Neural progenitor cell (in vitro differentiated cells): ENCODE results near the gene LGR5. TPM values are rescaled to one million over a fixed set of nuclear protein-coding genes. Genes with fewer than 3 reads are reported as not detected.

ENCODE experiments used
- DNase-seq: peaks from one replicate; pipeline ENCODE4 v3.0.0-alpha.2; 2016; ENCODE audit warnings: low spot score
- H2AFZ ChIP-seq: fragments of 200-600 bp; sonication (generic); replicated peaks from 2 replicates; pipeline ENCODE4 v1.6.1; 2016; ENCODE audit warnings: antibody characterized with exemption
- H3F3A ChIP-seq: fragments of 200-600 bp; sonication (generic); 2 replicates; pipeline ENCODE4 v1.6.1; 2016; ENCODE audit warnings: antibody characterized with exemption, low read depth
- H3K27ac ChIP-seq: fragments of 200-600 bp; sonication (generic); 2 replicates; pipeline ENCODE4 v1.5.1; 2016; ENCODE audit warnings: mild to moderate bottlenecking
- H3K27me3 ChIP-seq: fragments of 200-600 bp; sonication (generic); 2 replicates; pipeline ENCODE4 v1.6.1; 2016; ENCODE audit warnings: mild to moderate bottlenecking, moderate library complexity
- H3K36me3 ChIP-seq: fragments of 200-600 bp; sonication (generic); 2 replicates; pipeline ENCODE4 v1.5.1; 2016
- H3K4me1 ChIP-seq: fragments of 200-600 bp; sonication (generic); 2 replicates; pipeline ENCODE4 v1.6.1; 2016; ENCODE audit warnings: mixed run types
- H3K4me2 ChIP-seq: fragments of 200-600 bp; sonication (generic); 2 replicates; pipeline ENCODE4 v1.6.1; 2016
- H3K4me3 ChIP-seq: fragments of 200-600 bp; sonication (generic); 2 replicates; pipeline ENCODE4 v1.5.1; 2016
- H3K79me2 ChIP-seq: fragments of 200-600 bp; sonication (generic); 2 replicates; pipeline ENCODE4 v1.6.1; 2016; ENCODE audit warnings: low read depth
- H3K9ac ChIP-seq: fragments of 200-600 bp; sonication (generic); 2 replicates; pipeline ENCODE4 v1.6.1; 2016
- H3K9me3 ChIP-seq: fragments of 200-600 bp; sonication (generic); 2 replicates; pipeline ENCODE4 v1.5.1; 2016; ENCODE audit warnings: low read depth
- H4K20me1 ChIP-seq: fragments of 200-600 bp; sonication (generic); 2 replicates; pipeline ENCODE4 v1.6.1; 2016; ENCODE audit warnings: low read depth
- H3K27ac Mint-ChIP-seq: 3 replicates; pipeline ENCODE4 v1.8.0; 2021; ENCODE audit warnings: mixed read lengths
- H3K27me3 Mint-ChIP-seq: 2 replicates; pipeline ENCODE4 v1.8.0; 2022; ENCODE audit warnings: low read depth, mild to moderate bottlenecking, inconsistent platforms, moderate library complexity, mixed read lengths; ENCODE audit not compliant: insufficient read depth
- H3K36me3 Mint-ChIP-seq: 3 replicates; pipeline ENCODE4 v1.8.0; 2021; ENCODE audit warnings: mixed read lengths
- H3K4me1 Mint-ChIP-seq: 3 replicates; pipeline ENCODE4 v1.8.0; 2021; ENCODE audit warnings: mixed read lengths
- H3K4me3 Mint-ChIP-seq: 3 replicates; pipeline ENCODE4 v1.8.0; 2021; ENCODE audit warnings: mild to moderate bottlenecking, moderate library complexity, mixed read lengths
- H3K9me3 Mint-ChIP-seq: 3 replicates; pipeline ENCODE4 v1.8.0; 2020; ENCODE audit warnings: mixed read lengths
- CTCF ChIP-seq: fragments of 200-600 bp; sonication (generic); IDR thresholded peaks from 2 replicates; pipeline ENCODE4 v1.5.1; 2017; ENCODE audit warnings: antibody characterized with exemption, mild to moderate bottlenecking
- EZH2 ChIP-seq: fragments of 200-600 bp; sonication (generic); IDR thresholded peaks from 2 replicates; pipeline ENCODE4 v1.6.1; 2017; ENCODE audit warnings: antibody characterized with exemption, mild to moderate bottlenecking, moderate library complexity
- EZH2phosphoT487 ChIP-seq: fragments of 200-600 bp; sonication (generic); IDR thresholded peaks from 2 replicates; pipeline ENCODE4 v1.6.1; 2017; ENCODE audit warnings: antibody characterized with exemption
- total RNA-seq: library from RNA; depleted of rRNA; stranded (reverse); fragments of >200 nt; gene quantifications from 2 replicates; pipeline ENCODE4 v1.2.3, GENCODE V29; 2015; ENCODE audit warnings: low replicate concordance

The LGR5 gene
- 0.71 and 1.4 TPM in 2 replicates for total RNA-seq

GRCh38 chr12:71439613-71440344, at the start of gene LGR5:
Gene LGR5 (plus strand): TSS chr12:71439798. CDS start chr12:71440081, 283 bp downstream.
- H3K27ac Mint-ChIP-seq, result peak within 1 kb of the TSS; percentile 18

GRCh38 chr12:71392521-71393145, 47.0 kb upstream of the LGR5 start:
- Histone ChIP-seq H3K79me2 (no peaks in the 10 kb centered on the region), H2AFZ (peak overlapping the region; percentile 87), H3K4me3 (no peak overlapping the region), H3K4me1 (no peaks in the 10 kb centered on the region), H3K27me3 (no peaks in the 10 kb centered on the region), H3K27ac (no peak overlapping the region), H4K20me1 (no peaks in the 10 kb centered on the region), H3K9ac (no peak overlapping the region), H3F3A (no peaks in the 10 kb centered on the region), H3K36me3 (no peaks in the 10 kb centered on the region), H3K9me3 (no peaks in the 10 kb centered on the region), H3K4me2 (no peak overlapping the region)
- Mint-ChIP-seq H3K27me3 (peaks cover 2% of the 10 kb centered on the region), H3K9me3 (peaks cover 2% of the 10 kb centered on the region), H3K4me3 (no peak overlapping the region), H3K27ac (no peak overlapping the region), H3K4me1 (no peaks in the 10 kb centered on the region), H3K36me3 (no peaks in the 10 kb centered on the region)
- peak; percentile 82 for TF ChIP-seq CTCF
- TF ChIP-seq EZH2phosphoT487, result no peak
- TF ChIP-seq EZH2, result no peak
- DNase-seq, result peak; percentile 74

More at GRCh38 chr12:71439613-71440344, at the start of gene LGR5:
- Mint-ChIP-seq H3K36me3 (peaks cover 13% of the 10 kb centered on the region), H3K27me3 (peaks cover 27% of the 10 kb centered on the region), H3K4me1 (peaks cover 27% of the 10 kb centered on the region), H3K4me3 (peak within 1 kb of the TSS; percentile 94), H3K9me3 (peaks cover 30% of the 10 kb centered on the region)
- Histone ChIP-seq H3K36me3 (no peaks in the 10 kb centered on the region), H3K4me2 (peak within 1 kb of the TSS; percentile 98), H3K4me1 (peaks cover 16% of the 10 kb centered on the region), H3K9me3 (no peaks in the 10 kb centered on the region), H3K79me2 (no peaks in the 10 kb centered on the region), H2AFZ (peak within 1 kb of the TSS; percentile 94), H3K9ac (no peak within 1 kb of the TSS), H3K27me3 (peaks cover 81% of the 10 kb centered on the region), H4K20me1 (no peaks in the 10 kb centered on the region), H3K4me3 (peak within 1 kb of the TSS; percentile 62), H3K27ac (no peak within 1 kb of the TSS), H3F3A (peaks cover 7% of the 10 kb centered on the region)
- TF ChIP-seq EZH2phosphoT487 (peak; percentile 35), CTCF (no peak)
- DNase-seq, result peak; percentile 87

GRCh38 chr12:71393625-71394024, 46.0 kb upstream of the LGR5 start:
- Histone ChIP-seq H3K4me3 (no peak overlapping the region), H3K9ac (no peak overlapping the region), H3K4me1 (no peaks in the 10 kb centered on the region), H2AFZ (no peak overlapping the region), H3K79me2 (no peaks in the 10 kb centered on the region), H3K9me3 (no peaks in the 10 kb centered on the region), H3F3A (no peaks in the 10 kb centered on the region), H3K27me3 (no peaks in the 10 kb centered on the region), H3K36me3 (no peaks in the 10 kb centered on the region), H4K20me1 (no peaks in the 10 kb centered on the region), H3K4me2 (no peak overlapping the region), H3K27ac (no peak overlapping the region)
- TF ChIP-seq EZH2, result no peak
- no peak for TF ChIP-seq EZH2phosphoT487
- TF ChIP-seq CTCF, result no peak
- Mint-ChIP-seq H3K27me3 (no peaks in the 10 kb centered on the region), H3K27ac (no peak overlapping the region), H3K36me3 (no peaks in the 10 kb centered on the region), H3K9me3 (peaks cover 2% of the 10 kb centered on the region), H3K4me3 (no peak overlapping the region), H3K4me1 (no peaks in the 10 kb centered on the region)
- DNase-seq, result no peak
